CD8-positive, alpha-beta memory T cell (primary cell): ENCODE measurements around the gene OCLN. TPM values are rescaled to one million over a fixed set of nuclear protein-coding genes. Genes with fewer than 3 reads are reported as not detected.
"Not testable (repeated sequence)": the region's sequence is repeated elsewhere in the genome, so short reads cannot be mapped to it uniquely, and the experiment has no call there.

ENCODE experiments used
- CTCF ChIA-PET: fragments of 350-600 bp; sonication (Branson Sonifier 250); formaldehyde crosslinking; loops from one replicate; lab custom pipeline; 2021; ENCODE audit warnings: antibody characterized with exemption; lab: Charles Lee
- POLR2A ChIA-PET: fragments of 350-600 bp; sonication (Branson Sonifier 250); formaldehyde crosslinking; loops from one replicate; lab custom pipeline; 2021; ENCODE audit warnings: antibody characterized with exemption; lab: Charles Lee
- DNase-seq, 5 donors: peaks; one replicate each; pipeline versions ENCODE4 v3.0.0 to v3.0.0-alpha.2; 2020 to 2022; ENCODE audit warnings: mixed read lengths in 1 of 5
- H3K27ac ChIP-seq: one replicate; pipeline ENCODE4 v1.7.0; 2013; ENCODE audit warnings: low read depth, mild to moderate bottlenecking, low read length, moderate library complexity
- H3K27me3 ChIP-seq: 2 replicates; pipeline ENCODE4 v1.7.0; 2013; ENCODE audit warnings: low read length, mild to moderate bottlenecking; ENCODE audit not compliant: insufficient read depth, poor library complexity, severe bottlenecking
- H3K36me3 ChIP-seq: 2 replicates; pipeline ENCODE4 v1.7.0; 2013; ENCODE audit warnings: mild to moderate bottlenecking, low read length, moderate library complexity; ENCODE audit not compliant: insufficient read depth
- H3K4me1 ChIP-seq: 2 replicates; pipeline ENCODE4 v1.7.0; 2013; ENCODE audit warnings: mild to moderate bottlenecking, low read length, moderate library complexity; ENCODE audit not compliant: insufficient read depth
- H3K4me3 ChIP-seq: 2 replicates; pipeline ENCODE4 v1.7.0; 2013; ENCODE audit warnings: mild to moderate bottlenecking, low read length
- H3K9me3 ChIP-seq: 2 replicates; pipeline ENCODE4 v1.7.0; 2013; ENCODE audit warnings: mild to moderate bottlenecking, low read length
- H3K27ac Mint-ChIP-seq, 8 donors: one replicate each; pipeline ENCODE4 v1.8.0; 2020 to 2021; ENCODE audit warnings: mixed read lengths in 8 of 8, mild to moderate bottlenecking in 6 of 8, inconsistent platforms in 3 of 8, moderate library complexity in 3 of 8
- H3K27me3 Mint-ChIP-seq, 2 donors: one replicate each; pipeline ENCODE4 v1.8.0; 2020 to 2021; ENCODE audit warnings: mixed read lengths in 2 of 2, mild to moderate bottlenecking in 1 of 2, moderate library complexity in 1 of 2
- H3K36me3 Mint-ChIP-seq, 3 donors: one replicate each; pipeline ENCODE4 v1.8.0; 2020 to 2021; ENCODE audit warnings: mixed read lengths in 3 of 3, inconsistent platforms in 1 of 3, mild to moderate bottlenecking in 1 of 3
- H3K4me1 Mint-ChIP-seq, 3 donors: one replicate each; pipeline ENCODE4 v1.8.0; 2020 to 2021; ENCODE audit warnings: mixed read lengths in 3 of 3, inconsistent platforms in 1 of 3, mild to moderate bottlenecking in 1 of 3
- H3K4me3 Mint-ChIP-seq, 7 donors: one replicate each; pipeline ENCODE4 v1.8.0; 2020 to 2021; ENCODE audit warnings: mixed read lengths in 7 of 7, mild to moderate bottlenecking in 6 of 7, moderate library complexity in 4 of 7, inconsistent platforms in 2 of 7
- H3K9me3 Mint-ChIP-seq, 5 donors: one replicate each; pipeline ENCODE4 v1.8.0; 2020 to 2022; ENCODE audit warnings: mixed read lengths in 5 of 5, mild to moderate bottlenecking in 3 of 5, moderate library complexity in 2 of 5, inconsistent platforms in 1 of 5
- polyA plus RNA-seq: library from polyadenylated mRNA; unstranded; fragments of 300-500 nt; fragmentation: Illumina TruSeq; gene quantifications from one replicate; pipeline ENCODE4 v1.2.3, GENCODE V29; 2021
- total RNA-seq, 2 experiments: library from RNA; stranded (reverse); gene quantifications; one replicate each; pipeline ENCODE4 v1.2.3, GENCODE V29; 2021

Gene OCLN
- total and polyA plus RNA-seq, 3 experiments from 2014 or later = 0.14 to 0.68 (median 0.58) TPM

DNA sequence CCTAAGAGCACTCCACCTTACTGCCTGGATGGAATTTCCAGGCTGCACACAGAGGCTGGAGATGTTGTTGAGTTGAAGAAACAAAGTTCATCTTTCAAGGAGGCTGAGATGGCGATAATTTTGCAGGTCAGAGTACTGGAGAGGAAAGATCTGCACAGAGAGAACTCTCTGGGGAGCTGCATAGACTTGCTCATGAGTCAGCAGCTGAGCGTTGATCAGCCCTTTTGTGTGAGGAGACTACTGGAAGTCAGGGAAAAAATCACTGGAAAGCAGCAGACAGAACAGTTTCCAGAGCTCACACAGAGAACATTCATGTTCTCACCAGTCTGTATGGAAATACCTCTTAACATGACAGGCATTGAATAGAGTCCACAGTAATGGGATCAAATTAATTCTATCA is 90.8 kb downstream of the OCLN start:
- POLR2A ChIA-PET, H3K27ac Mint-ChIP-seq, H3K4me1 Mint-ChIP-seq: not testable (repeated sequence)

DNA sequence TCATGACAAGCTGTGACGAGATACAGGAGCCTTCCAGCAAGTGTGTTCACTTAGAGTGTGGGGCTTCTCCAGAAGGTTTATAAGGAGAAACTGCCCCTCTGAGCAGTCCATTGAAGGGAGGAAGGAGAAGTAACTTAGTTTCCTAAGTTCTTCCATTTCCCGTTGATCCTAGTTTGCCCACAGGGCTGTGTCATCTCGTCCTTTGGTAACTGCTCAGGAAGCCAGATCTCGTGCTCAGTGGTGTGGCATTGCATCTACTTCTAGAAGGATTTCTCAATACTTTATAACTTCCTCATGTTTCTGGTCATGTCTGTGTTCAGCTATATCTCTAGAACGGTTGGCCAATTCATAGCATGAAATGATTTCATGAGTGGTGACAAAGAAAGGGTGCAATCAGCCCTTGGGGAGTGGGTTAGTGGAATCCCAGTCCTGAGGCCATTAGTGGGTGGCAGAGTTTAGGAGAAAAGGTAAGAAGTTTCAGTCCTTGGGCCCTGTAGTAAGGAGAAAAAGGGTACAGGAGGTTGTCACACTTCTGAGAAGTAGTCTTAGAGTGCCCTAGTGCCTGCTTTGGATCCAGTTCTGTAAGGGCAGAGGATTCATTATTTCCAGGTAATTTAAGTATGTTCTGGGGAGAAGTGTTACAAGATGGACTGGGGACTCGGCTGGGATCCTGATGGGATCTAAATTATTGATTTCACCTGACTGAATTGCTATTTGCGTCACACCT is 103.7 kb downstream of the OCLN start:
- H3K36me3 Mint-ChIP-seq, H3K9me3 Mint-ChIP-seq, POLR2A ChIA-PET, H3K27me3 ChIP-seq, H3K27ac ChIP-seq, H3K36me3 ChIP-seq, H3K27ac Mint-ChIP-seq, H3K4me3 Mint-ChIP-seq, H3K4me3 ChIP-seq, H3K27me3 Mint-ChIP-seq, H3K4me1 ChIP-seq, H3K4me1 Mint-ChIP-seq, CTCF ChIA-PET, H3K9me3 ChIP-seq, DNase-seq: not testable (repeated sequence)

More for the DNA sequence above, 90.8 kb downstream of the OCLN start:
- DNase-seq, H3K9me3 ChIP-seq, CTCF ChIA-PET, H3K36me3 Mint-ChIP-seq, H3K4me3 Mint-ChIP-seq, H3K4me1 ChIP-seq, H3K36me3 ChIP-seq, H3K4me3 ChIP-seq, H3K27me3 Mint-ChIP-seq, H3K9me3 Mint-ChIP-seq, H3K27ac ChIP-seq, H3K27me3 ChIP-seq: not testable (repeated sequence)

DNA sequence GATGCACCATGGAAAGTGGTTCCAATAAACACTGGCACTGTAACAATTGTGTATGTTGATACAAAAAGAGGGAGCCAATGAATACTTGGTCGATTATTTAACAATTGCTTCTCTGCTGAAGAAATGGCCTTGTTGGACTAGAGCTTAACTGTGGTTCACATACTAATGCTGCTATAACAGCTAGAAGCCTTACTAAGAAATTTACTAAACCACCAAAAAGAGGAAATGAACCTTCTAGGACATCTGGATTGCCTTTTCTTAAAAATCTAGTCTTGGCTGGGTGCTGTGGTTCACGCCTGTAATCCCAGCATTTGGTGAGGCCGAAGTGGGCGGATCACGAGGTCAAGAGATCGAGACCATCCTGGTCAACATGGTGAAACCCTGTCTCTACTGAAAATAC is 109.4 kb downstream of the OCLN start:
- H3K4me1 ChIP-seq, H3K27me3 ChIP-seq, H3K27ac ChIP-seq, CTCF ChIA-PET, H3K36me3 Mint-ChIP-seq, DNase-seq, H3K36me3 ChIP-seq, H3K4me3 Mint-ChIP-seq, H3K4me3 ChIP-seq, H3K27ac Mint-ChIP-seq, H3K9me3 Mint-ChIP-seq, H3K27me3 Mint-ChIP-seq, H3K9me3 ChIP-seq, H3K4me1 Mint-ChIP-seq, POLR2A ChIA-PET: not testable (repeated sequence)

DNA sequence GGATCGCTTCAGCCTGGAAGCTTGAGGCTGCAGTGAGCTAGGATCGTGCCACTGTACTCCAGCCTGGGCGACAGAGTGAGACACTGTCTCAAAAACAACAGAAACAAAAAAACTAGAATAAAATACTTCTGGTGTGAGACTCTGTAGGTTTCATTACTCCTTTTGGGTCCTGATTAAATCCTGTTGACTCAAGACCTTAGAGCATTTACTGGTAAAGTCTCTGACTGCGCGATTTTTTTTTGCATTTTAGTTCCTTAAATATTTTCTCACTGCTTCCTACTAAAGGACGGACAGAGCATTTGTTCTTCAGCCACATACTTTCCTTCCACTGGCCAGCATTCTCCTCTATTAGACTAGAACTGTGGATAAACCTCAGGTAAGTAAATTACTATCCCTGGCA is 114.2 kb downstream of the OCLN start:
- CTCF ChIA-PET, H3K36me3 ChIP-seq, POLR2A ChIA-PET, H3K9me3 ChIP-seq, H3K27ac ChIP-seq, H3K9me3 Mint-ChIP-seq, DNase-seq, H3K4me1 ChIP-seq, H3K36me3 Mint-ChIP-seq, H3K4me3 Mint-ChIP-seq, H3K27me3 Mint-ChIP-seq, H3K4me1 Mint-ChIP-seq, H3K4me3 ChIP-seq, H3K27ac Mint-ChIP-seq, H3K27me3 ChIP-seq: not testable (repeated sequence)

Other genes with a start within 250 kb of the OCLN start
- gene CCDC125, start 160.0 kb upstream of the OCLN start, total RNA-seq = 1 to 10 TPM; 8.5 to 9.0 TPM
- gene CCDC125, start 160.0 kb upstream of the OCLN start, polyA plus RNA-seq = 6.1 TPM
- 100 to 1,000 TPM; 104 to 108 TPM for gene AK6, start 123.3 kb upstream of the OCLN start, total RNA-seq
- gene AK6, start 123.3 kb upstream of the OCLN start, polyA plus RNA-seq = 90.9 TPM
- 10 to 100 TPM; 70.2 to 70.5 TPM for gene TAF9, start 123.3 kb upstream of the OCLN start, total RNA-seq
- gene TAF9, start 123.3 kb upstream of the OCLN start, polyA plus RNA-seq = 95.0 TPM
- 10 to 100 TPM; 27.6 to 28.4 TPM for gene RAD17, start 123.0 kb upstream of the OCLN start, total RNA-seq
- 26.5 TPM for gene RAD17, start 123.0 kb upstream of the OCLN start, polyA plus RNA-seq
- gene MARVELD2, start 77.7 kb upstream of the OCLN start, total RNA-seq = under 1 TPM; 0.39 to 0.40 TPM
- 1.4 TPM for gene MARVELD2, start 77.7 kb upstream of the OCLN start, polyA plus RNA-seq
- 10 to 100 TPM; 59.7 to 65.4 TPM for gene GTF2H2C, start 67.4 kb downstream of the OCLN start, total RNA-seq
- gene GTF2H2C, start 67.4 kb downstream of the OCLN start, polyA plus RNA-seq = 20.4 TPM